Stimulated activated CD4-positive, alpha-beta T cell treated with anti-CD3 and anti-CD28 coated beads, Interleukin-1b, Interleukin-23, amount 100 ng/mL, for 48 hours (primary cell): ENCODE measurements around the gene PACSIN1.

Experiments used
- DNase-seq: peaks from one replicate; pipeline ENCODE4 v3.0.0-alpha.2; 2020

PACSIN1 gene

GRCh38 chr6:34547701-34548644 is 82.1 kb downstream of the PACSIN1 start:
- DNase-seq = no peak

GRCh38 chr6:34549026-34549803 is 83.3 kb downstream of the PACSIN1 start:
- DNase-seq = no peak

- no peak for DNase-seq
Measured at GRCh38 chr6:34549804-34550202, 83.9 kb downstream of the PACSIN1 start.

GRCh38 chr6:34551720-34552119 is 85.8 kb downstream of the PACSIN1 start:
- DNase-seq = no peak

- DNase-seq = no peak
Measured at GRCh38 chr6:34552620-34553019, 86.7 kb downstream of the PACSIN1 start.

- DNase-seq = no peak
Measured at GRCh38 chr6:34553146-34553545, 87.3 kb downstream of the PACSIN1 start.

- no peak for DNase-seq
Measured at GRCh38 chr6:34553750-34554149, 87.9 kb downstream of the PACSIN1 start.

- no peak for DNase-seq
Measured at GRCh38 chr6:34554291-34555006, 88.6 kb downstream of the PACSIN1 start.

GRCh38 chr6:34555007-34555322 is 89.1 kb downstream of the PACSIN1 start:
- no peak for DNase-seq

- DNase-seq = no peak
Measured at GRCh38 chr6:34555328-34555727, 89.5 kb downstream of the PACSIN1 start.

GRCh38 chr6:34556031-34556471 is 90.2 kb downstream of the PACSIN1 start, which contains the start of gene SPDEF:
SPDEF (minus strand) TSS chr6:34556329; CDS start chr6:34544455, 11,874 bp downstream.
- DNase-seq = no peak

- DNase-seq = no peak
Measured at GRCh38 chr6:34556493-34556892, 90.6 kb downstream of the PACSIN1 start.

- DNase-seq = no peak
Measured at GRCh38 chr6:34557228-34557627, 91.4 kb downstream of the PACSIN1 start.

GRCh38 chr6:34558172-34558714 is 92.4 kb downstream of the PACSIN1 start:
- no peak for DNase-seq

- DNase-seq = no peak
Measured at GRCh38 chr6:34559651-34560365, 93.9 kb downstream of the PACSIN1 start.

- DNase-seq = no peak
Measured at GRCh38 chr6:34560366-34561226, 94.7 kb downstream of the PACSIN1 start.

- DNase-seq = no peak
Measured at GRCh38 chr6:34561227-34561530, 95.3 kb downstream of the PACSIN1 start.

- no peak for DNase-seq
Measured at GRCh38 chr6:34562350-34562749, 96.5 kb downstream of the PACSIN1 start.

- DNase-seq = no peak
Measured at GRCh38 chr6:34562861-34563512, 97.1 kb downstream of the PACSIN1 start.

- no peak for DNase-seq
Measured at GRCh38 chr6:34563513-34563870, 97.6 kb downstream of the PACSIN1 start.

- no peak for DNase-seq
Measured at GRCh38 chr6:34564181-34564580, 98.3 kb downstream of the PACSIN1 start.
